ENCODE data around the gene FLVCR2. TPM values are rescaled to one million over a fixed set of nuclear protein-coding genes. Genes with fewer than 3 reads are reported as not detected.

Gene FLVCR2
- total RNA-seq, 1 donor, result 1.6 TPM

DNA sequence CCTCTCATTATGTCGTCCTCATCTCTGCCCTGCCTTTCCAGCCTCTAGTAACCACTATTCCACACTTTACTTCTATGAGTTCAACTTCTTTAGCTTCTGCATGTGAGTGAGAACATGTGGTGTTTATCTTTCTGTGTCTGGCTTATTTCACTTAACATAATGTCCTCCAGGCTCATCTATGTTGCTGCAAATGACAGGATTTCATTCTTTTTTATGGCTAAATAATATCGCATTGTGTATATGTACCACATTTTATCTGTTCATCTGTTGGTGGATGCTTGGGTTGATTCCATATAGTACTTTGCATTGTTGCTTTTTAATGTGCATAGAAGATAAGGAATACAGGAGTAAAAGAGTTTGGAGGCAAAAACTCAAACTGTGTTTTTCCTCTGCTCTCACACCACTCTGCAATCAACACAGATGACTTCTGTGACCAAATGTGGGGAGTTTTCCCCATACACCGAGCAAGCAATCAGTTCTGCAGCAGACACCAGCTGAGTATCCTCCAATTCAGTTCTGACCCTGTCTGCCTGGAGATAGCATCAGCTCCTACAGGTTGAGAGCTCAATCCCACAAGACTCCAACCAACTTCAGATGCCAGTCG, 24.6 kb upstream of the FLVCR2 start:
- DNase-seq (ENCODE audit: low read depth in 2 of 3, low spot score in 2 of 3), result no peak

GRCh38 chr14:75554482-75554881, 23.9 kb upstream of the FLVCR2 start:
- DNase-seq (ENCODE audit: low read depth in 2 of 3, low spot score in 2 of 3), result no peak

GRCh38 chr14:75558440-75558839, 20.0 kb upstream of the FLVCR2 start:
- no peak for DNase-seq (ENCODE audit: low read depth in 2 of 3, low spot score in 2 of 3)

GRCh38 chr14:75559045-75559444, 19.4 kb upstream of the FLVCR2 start:
- DNase-seq (ENCODE audit: low read depth in 2 of 3, low spot score in 2 of 3), result no peak

DNA sequence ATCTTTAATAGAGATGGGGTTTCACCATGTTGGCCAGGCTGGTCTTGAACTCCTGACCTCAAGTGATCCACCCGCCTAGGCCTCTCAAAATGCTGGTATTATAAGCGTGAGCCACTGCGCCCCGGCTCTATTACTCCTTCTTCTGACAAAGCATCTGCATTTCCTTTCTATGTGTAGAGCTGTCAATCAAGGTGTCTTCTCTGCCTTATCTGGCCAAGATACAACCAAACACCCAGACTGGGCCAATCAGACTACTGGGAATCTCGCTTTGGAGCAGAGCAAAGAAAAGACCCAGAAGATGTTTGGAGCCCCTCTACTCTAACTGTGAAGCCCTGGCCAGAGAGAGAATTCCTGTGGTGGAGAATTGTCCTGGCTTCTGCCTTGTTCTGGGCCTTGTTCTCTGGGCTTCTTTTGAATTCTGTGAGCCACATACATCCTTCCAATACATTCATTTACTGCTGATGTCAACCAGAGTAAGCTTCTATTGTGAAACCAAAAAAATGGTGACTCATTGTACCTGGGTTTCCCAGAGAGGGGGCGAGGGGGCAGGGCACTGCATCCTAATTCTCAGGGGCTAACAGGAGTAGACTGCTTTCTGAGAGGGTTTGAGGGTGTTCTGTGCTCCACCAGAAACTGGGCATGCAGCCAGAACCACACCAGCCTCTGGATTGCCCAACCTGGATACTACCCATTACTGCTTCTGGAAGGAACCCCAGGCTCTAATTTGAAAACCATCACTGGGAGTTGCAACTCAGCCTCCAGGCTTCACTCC, 18.8 kb upstream of the FLVCR2 start:
- peak in 2 of 3 donors; percentile 63 to 71 for DNase-seq (ENCODE audit: low read depth in 2 of 3, low spot score in 2 of 3)

GRCh38 chr14:75561013-75561432, 17.4 kb upstream of the FLVCR2 start:
- DNase-seq (ENCODE audit: low read depth in 2 of 3, low spot score in 2 of 3), result peak in 2 of 3 donors; percentile 25 to 44

GRCh38 chr14:75562089-75562488, 16.3 kb upstream of the FLVCR2 start:
- no peak for DNase-seq (ENCODE audit: low read depth in 2 of 3, low spot score in 2 of 3)

DNA sequence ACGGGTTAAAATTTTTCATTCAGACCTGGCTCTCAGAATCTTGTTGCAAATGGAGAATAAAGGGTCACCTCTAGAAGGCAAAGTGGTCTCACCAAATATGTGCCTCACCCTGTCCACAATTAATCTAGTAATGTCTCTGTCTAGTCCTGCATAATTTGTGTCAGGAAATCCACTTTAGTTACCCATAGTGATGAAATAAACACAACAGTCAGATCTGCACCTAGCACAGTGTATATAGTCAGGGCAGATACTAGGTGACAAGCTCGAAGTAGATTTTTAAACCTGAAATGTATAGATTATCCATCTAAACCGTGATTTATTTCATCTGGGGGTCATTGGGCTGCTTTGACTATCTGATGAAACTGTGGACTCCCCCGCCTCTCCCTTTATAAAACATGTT, 15.9 kb upstream of the FLVCR2 start:
- no peak for DNase-seq (ENCODE audit: low read depth in 2 of 3, low spot score in 2 of 3)

- no peak for DNase-seq (ENCODE audit: low read depth in 2 of 3, low spot score in 2 of 3)
Measured at GRCh38 chr14:75563931-75564330, 14.5 kb upstream of the FLVCR2 start.

- DNase-seq (ENCODE audit: low read depth in 2 of 3, low spot score in 2 of 3), result peak in 1 of 3 donors; percentile 58
Measured at GRCh38 chr14:75565056-75565455, 13.4 kb upstream of the FLVCR2 start.

GRCh38 chr14:75566321-75566720, 12.1 kb upstream of the FLVCR2 start:
- DNase-seq (ENCODE audit: low read depth in 2 of 3, low spot score in 2 of 3), result peak; percentile 19 to 53 (median 47)

GRCh38 chr14:75566752-75567151, 11.7 kb upstream of the FLVCR2 start:
- no peak for DNase-seq (ENCODE audit: low read depth in 2 of 3, low spot score in 2 of 3)

DNA sequence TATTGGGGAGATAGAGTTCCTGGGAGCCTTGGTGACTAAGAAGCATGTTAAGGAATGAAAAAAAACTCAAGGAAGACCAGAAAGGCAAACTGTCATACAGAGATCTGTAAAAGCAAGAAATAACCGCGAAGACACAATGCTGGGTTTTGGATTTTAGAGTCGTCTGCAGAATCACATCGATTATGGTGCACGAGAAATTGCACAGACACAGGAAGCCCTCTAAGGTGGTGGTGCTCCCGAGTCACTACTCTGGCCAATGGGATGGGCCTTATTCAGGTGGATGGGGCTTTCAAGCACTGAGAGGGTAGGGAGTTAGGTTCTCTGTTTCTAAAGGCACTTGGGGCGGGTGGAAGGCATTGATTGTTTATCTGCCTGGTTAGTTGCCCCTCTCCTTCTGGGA, 10.3 kb upstream of the FLVCR2 start:
- DNase-seq (ENCODE audit: low read depth in 2 of 3, low spot score in 2 of 3), result no peak

DNA sequence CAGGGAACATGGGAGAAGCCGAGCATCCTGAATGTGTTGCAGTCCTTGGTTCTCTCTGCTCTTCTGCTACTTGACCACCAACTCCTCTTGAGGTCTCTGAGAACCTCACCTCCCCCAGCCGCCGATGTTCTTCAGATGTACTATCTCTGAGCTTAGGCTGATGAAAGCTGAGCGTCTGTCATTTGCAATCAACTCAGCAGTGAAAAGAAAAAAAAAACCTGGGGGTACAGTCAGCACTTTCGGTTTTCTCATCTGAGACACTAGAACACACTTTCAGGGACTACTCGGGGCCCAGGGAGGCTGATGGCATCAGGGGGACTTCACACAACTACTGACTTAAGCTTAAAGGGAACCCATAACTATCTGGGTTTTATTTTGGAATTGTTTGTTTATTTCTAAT, 9.6 kb upstream of the FLVCR2 start:
- no peak for DNase-seq (ENCODE audit: low read depth in 2 of 3, low spot score in 2 of 3)

GRCh38 chr14:75570797-75571196, 7.6 kb upstream of the FLVCR2 start:
- DNase-seq (ENCODE audit: low read depth in 2 of 3, low spot score in 2 of 3), result peak in 1 of 3 donors; percentile 49

DNA sequence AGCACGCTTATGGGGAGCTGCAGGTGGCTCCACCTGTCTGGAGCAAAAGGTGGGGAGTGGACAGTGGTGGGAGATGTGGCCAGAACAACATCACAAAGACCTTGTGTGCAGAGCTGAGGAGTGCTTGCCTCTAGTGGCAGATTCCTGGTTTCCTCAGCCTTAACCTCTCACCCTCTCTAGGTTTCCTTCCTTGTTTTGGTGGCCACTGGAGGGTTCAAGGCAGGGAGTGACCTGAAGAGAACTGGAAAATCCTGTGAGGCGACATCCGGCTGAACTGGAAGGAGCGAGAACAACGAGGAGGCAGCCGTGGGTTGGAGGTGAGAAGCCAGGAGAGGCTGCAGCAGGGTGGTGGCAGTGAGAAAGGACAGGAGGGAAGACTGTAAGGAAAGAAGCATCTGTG, 6.3 kb upstream of the FLVCR2 start:
- DNase-seq (ENCODE audit: low read depth in 2 of 3, low spot score in 2 of 3), result no peak

GRCh38 chr14:75577090-75577489, 1.3 kb upstream of the FLVCR2 start:
- no peak for DNase-seq (ENCODE audit: low read depth in 2 of 3, low spot score in 2 of 3)

DNA sequence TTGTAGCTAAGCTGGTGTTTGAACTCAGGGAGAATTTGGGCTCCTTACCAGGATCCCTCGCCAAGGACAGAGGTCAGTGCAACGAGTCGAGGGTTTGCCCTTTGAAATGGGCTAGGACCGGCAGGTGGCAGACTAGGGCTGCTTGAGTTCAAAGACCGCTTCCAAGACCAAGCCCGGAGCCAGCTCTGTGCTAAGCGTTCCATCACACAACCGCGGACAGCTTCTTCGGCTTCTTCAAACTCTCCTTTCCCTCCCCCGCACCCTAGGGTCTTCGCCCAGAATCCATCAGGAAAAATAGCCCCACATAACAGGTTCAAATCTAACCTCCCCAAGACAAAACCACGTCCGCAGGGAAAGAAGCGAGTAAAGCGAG, 705 bp upstream of the FLVCR2 start:
- DNase-seq (ENCODE audit: low read depth in 2 of 3, low spot score in 2 of 3), result peak; percentile 28 to 83 (median 63)

- DNase-seq (ENCODE audit: low read depth in 2 of 3, low spot score in 2 of 3), result no peak
Measured at GRCh38 chr14:75578786-75579337, 442 bp downstream of the FLVCR2 start.

- DNase-seq (ENCODE audit: low read depth in 2 of 3, low spot score in 2 of 3), result no peak
Measured at GRCh38 chr14:75579338-75579864, 981 bp downstream of the FLVCR2 start.

- DNase-seq (ENCODE audit: low read depth in 2 of 3, low spot score in 2 of 3), result no peak
Measured at GRCh38 chr14:75579882-75580281, 1.5 kb downstream of the FLVCR2 start.

DNA sequence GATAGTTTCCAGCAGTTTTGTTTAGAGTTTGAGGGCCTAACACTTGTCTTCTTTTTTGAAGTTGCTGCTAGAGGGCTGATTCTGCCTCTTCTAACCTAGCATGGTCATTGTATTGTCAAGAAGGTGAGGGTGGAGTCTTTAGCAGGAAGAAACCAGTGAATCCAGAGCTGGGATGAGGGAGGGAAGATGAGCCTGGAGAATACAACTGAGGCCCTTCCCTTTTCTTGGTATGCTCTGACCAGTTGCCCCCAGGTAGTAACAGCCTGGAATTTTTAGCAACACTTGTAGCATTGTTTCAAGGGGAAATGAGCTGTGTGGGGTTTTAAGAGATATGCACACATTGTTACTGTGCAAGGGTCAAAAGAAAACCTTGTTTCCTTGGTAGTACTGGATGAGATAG, 9.0 kb downstream of the FLVCR2 start:
- DNase-seq (ENCODE audit: low read depth in 2 of 3, low spot score in 2 of 3), result no peak
